ENCODE measurements around the gene ZMYM2. TPM values are rescaled to one million over a fixed set of nuclear protein-coding genes. Genes with fewer than 3 reads are reported as not detected.

Gene ZMYM2
- 40.6 and 58.1 TPM in 2 replicates for total RNA-seq

DNA sequence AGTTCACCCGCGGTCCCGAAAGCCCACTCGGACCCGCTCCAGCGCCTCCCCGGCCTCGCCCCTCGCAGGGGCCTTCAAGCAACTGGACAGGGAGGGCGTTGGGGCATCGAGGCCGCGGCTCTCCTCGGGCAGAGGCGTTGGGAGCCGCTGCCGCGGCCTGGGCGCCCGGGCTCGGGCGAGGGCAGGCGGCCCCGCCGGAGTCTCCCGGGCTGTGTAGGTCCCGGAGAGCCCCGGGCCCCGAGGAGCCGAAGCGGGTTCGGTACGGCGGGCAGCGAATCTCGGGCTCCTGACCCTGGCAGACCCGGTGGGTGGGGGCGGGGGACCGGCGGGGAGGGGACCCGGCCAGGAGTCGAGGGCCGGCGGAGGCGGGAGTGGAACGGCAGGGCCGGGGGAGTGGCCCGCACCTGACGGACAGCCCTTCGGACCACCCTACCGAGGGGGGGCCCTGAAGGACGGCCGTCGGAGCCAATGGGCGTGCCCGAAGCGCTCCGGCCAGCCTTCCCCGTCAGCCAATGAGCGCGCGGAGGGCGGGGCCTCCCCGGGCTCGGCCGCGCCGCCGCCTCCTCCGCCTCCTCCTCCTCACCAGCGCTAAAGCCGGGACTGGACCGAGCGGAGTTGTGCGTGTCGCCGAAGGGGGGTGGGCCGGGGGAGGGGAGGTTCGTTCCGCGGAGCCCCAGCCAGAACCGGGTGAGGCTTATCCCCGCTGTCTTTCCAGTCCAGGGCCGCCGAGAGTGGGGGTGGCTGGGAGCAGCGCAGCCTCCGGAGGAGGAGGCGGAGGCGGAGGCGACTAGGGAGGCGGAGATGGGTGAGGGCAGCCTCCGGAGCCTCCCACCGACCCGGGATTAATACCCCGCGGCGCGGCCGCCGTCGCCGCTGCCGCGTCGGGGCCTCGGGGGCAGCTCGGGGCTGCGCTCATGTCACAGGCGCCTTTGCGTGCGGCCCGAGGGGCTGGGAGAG, at the start of gene ZMYM2:
ZMYM2 (plus strand) TSS at position 573 of the 957 bp plus-strand sequence. CDS start 34,346 bp downstream, outside the sequence.

Other genes starting within 250 kb of the ZMYM2 start
- 71.1 and 97.1 TPM in 2 replicates for gene PSPC1, start 175.8 kb upstream of the ZMYM2 start, total RNA-seq
- gene ZMYM5, start 95.1 kb upstream of the ZMYM2 start, total RNA-seq = 11.7 and 14.9 TPM in 2 replicates
- gene GJA3, start 202.3 kb downstream of the ZMYM2 start, total RNA-seq = under 0.01 and 0.15 TPM in 2 replicates
- not detected in 2 replicates for gene GJB2, start 234.2 kb downstream of the ZMYM2 start, total RNA-seq